Islet of Langerhans (tissue), 1 donor: ENCODE data around the gene TNFSF15.

ENCODE experiments used
- FAIRE-seq: peaks from one replicate; lab custom pipeline; 2011; peaks lifted over from hg19 to GRCh38; lab: Jason Lieb, UNC

Gene TNFSF15

DNA sequence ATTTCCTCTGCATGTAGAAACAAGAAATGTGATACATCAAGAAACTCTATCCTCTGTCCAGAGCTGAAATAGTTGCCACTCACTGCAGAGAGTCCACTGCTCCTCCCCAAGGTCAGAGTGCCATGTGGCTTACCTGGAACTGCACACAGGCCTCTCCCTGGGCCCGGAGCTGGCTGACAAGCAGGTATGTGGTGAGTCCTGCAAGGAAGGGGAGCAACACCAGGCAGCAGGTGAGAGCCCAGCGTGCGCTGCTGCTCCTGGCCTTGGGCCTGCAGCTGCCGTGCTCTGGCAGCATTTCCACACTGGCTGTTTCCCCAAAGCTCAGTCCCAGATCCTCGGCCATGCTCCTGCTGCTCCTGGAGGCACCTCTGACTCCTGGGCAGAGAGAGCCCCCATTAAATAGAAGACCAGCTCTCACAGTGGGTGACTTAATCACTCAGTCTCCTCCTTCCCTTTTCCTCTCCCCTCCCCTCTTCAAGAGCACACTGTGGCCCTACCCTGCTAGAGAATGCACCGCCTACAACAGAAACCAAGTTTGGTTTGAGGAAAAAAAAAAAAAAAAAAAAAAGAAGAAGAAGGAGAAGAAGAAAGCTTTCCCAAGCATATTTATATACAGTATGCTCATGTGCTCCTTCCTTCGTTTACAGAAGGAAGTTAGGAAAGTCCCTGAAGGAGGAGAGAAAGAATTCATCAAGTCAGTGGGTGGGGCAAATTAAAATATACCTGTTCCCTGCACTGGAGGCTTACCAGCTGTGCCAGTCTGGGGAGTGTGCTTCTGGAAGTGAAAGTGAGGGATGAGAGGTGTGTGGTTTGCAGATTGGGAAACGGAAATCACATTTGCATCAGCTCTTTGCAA lies at the start of gene TNFSF15:
TSS of gene TNFSF15 (minus strand) at position 370 of the 856 bp plus-strand sequence. CDS start at position 343, 27 bp downstream.
- FAIRE-seq: no peak

DNA sequence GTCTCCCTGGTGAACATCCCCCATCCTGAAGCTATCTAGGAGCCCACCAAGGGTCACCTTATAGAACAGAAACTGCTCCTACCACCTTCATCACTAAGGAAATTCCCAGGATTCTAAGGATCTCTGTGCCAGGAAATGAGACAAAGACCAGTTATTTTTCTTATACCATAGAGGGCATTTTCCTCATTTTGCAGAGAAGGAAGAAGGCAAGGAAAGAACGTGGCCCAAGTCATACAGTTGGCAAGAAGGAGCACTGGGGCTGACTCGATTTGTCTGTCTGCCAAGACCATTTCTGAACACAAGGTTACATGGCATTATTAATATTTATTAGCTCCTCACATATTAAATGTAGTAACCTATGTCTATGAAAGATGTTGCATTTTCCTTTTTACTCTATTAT lies 49.6 kb upstream of the TNFSF15 start:
- FAIRE-seq: no peak

GRCh38 chr9:114854736-114855355 lies 49.0 kb upstream of the TNFSF15 start:
- FAIRE-seq: no peak

- FAIRE-seq: no peak
These were observed 47.4 kb upstream of the TNFSF15 start for GRCh38 chr9:114853071-114853855.

DNA sequence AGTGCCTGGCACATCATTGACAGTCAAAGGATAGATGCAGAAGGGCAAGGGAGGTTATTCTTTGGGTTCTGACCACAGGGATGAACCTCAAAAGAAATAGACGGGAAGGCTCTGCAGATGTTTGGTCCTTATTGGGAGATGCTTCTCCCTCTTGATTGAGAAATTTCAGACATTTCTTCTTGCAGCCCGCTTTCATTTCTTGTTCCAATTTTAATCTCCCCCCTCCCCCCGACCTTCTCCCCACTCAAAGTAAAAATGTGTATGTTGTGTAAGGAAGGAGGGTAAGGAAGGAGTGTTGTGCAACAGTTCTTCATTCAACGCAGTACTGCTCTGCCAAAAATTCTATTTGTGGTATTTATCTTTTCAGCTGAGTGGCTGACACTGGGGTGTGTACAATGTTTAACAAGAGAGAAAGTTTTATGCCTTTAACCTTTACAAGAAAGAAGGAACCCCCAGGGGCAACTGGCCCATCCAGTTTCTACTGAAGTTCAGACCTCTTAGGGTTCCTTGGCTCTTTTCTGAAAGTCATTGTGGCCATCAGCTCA lies 46.3 kb upstream of the TNFSF15 start:
- FAIRE-seq: no peak

- FAIRE-seq: no peak
These were observed 45.5 kb upstream of the TNFSF15 start for GRCh38 chr9:114851306-114851705.

GRCh38 chr9:114850871-114851270 lies 45.0 kb upstream of the TNFSF15 start:
- no peak for FAIRE-seq

- no peak for FAIRE-seq
These were observed 43.6 kb upstream of the TNFSF15 start for GRCh38 chr9:114849450-114849849.

- no peak for FAIRE-seq
These were observed 41.9 kb upstream of the TNFSF15 start for GRCh38 chr9:114847492-114848417.

- FAIRE-seq: no peak
These were observed 39.5 kb upstream of the TNFSF15 start for GRCh38 chr9:114845373-114845772.

DNA sequence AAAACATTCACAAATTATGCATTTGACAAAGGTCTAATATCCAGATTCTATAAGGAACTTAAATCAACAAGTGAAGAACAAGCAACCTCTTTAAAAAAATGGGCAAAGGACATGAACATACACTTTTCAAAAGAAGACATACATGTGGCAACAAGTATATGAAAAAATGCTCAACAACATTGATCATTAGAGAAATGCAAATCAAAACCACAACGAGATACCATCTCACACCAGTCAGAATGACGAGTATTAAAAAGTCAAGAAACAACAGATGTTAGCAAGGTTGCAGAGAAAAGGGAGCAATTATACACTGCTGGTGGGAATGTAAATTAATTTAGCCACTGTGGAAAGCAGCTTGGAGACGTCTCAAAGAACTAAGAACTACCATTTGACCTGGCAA lies 38.9 kb upstream of the TNFSF15 start:
- FAIRE-seq: no peak

DNA sequence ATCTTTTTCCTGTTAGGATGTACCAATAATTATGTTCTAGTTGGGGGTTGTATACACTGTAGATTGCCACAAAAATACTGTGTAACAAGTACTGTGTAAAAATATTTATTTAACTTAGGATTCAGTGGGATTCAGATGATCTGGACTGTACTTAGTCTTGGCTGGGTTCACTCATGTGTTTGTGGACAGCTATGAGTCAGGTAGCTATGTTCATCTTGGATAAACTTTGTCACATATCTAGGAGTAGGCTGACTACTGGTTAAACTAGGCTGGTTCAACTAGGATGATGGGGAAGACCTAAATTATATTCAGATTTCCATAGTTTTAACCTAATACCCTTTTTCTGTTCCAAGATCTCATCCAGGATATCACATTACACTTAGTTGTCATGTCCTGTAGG lies 32.1 kb upstream of the TNFSF15 start:
- no peak for FAIRE-seq

DNA sequence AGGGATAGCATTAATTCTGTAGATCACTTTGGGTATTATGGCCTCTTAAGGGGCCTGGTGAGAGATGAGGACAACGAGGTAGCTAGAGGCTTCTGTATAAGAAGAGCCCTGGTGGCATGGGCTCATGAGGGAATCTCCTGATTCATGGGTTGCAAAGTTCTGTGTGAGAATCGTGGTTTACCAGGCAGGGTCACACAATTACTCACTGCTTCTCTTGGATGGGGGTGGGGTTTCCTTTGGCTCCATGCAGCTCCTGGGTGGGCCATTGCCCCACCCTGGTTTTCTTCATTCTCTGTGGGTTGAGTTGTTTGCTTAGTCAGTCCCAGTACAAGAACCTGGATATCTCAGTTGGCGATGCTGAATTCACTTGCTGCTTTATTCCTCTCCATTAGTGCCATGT lies 30.9 kb upstream of the TNFSF15 start:
- no peak for FAIRE-seq

- no peak for FAIRE-seq
These were observed 28.5 kb upstream of the TNFSF15 start for GRCh38 chr9:114834386-114834785.

DNA sequence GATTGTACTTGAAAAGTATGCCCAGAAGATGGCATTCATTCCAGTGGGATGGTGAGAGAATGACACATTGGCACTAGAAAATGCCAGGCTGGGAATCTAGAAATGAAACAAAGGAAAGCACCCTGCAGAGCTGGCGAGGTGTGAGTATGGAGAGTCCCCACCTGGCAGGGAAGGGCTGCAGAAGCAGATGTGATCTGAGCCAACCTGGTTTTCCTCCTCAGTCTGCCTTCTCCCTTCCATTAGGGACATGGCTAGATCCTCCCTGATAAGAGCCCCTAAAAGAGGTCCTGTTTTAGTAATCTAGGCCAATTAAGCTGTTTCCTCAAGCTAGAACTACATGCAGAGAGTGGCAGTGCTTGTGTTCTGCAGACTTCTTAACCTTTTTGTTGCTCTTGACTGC lies 24.7 kb upstream of the TNFSF15 start:
- no peak for FAIRE-seq

DNA sequence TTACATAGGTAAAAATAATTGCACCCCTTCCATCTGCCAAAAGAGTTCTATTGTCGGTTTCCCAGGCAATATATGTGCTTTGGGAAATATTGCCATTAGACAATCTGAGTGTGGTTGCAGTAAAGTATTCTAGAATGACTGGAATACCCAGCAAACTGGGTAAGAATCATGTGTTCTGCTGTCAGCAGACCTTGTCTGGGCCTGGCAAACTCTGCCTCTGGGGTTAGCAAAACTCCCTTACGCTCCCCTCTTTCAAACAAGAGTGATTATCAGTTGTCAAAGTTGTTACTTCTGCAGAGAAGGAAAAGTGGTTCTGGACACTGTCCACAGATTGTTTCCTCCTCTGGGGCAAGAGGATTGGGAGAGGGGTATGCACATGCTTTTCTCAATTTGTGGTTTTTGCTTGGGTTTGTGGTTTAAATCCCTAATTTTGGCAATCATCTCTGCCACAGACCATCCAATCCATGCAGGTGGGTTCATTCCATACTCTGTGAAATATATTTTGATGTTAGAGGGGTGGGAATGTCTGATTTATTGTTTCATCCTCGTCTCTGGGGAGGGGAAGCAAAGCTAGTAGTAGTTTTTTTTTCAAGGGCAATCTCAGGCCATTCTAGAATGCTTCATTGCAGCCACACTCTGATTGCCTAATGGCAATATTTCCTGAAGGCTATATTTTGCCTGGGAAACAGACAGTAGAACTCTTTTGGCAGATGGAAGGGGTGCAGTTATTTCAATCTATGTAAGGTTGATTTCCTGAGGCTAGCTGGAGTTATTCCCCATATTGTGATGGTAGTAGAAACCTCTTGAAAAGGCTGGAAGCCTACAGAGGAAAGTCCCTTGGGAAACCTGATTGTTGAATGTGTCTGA lies 24.0 kb upstream of the TNFSF15 start:
- FAIRE-seq: no peak

DNA sequence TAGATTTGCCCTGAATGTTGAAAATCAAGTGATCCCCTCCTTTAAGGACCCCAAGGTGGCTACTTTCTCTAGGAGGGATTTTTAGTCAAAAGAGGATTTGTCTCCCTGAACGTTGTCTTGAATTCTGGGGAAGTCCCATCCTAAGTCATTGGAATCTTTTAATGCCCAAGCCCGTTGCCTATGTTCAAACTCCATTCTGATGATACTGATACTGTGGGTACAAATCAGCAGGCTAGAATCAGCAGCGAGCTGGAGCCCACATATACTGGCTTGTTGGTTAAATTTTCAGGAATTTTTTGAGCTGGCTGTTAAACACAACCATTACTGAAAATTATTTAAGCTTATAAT lies 22.4 kb upstream of the TNFSF15 start:
- FAIRE-seq: no peak

- no peak for FAIRE-seq
These were observed 21.9 kb upstream of the TNFSF15 start for GRCh38 chr9:114827641-114828302.

GRCh38 chr9:114826431-114826830 lies 20.6 kb upstream of the TNFSF15 start:
- no peak for FAIRE-seq

DNA sequence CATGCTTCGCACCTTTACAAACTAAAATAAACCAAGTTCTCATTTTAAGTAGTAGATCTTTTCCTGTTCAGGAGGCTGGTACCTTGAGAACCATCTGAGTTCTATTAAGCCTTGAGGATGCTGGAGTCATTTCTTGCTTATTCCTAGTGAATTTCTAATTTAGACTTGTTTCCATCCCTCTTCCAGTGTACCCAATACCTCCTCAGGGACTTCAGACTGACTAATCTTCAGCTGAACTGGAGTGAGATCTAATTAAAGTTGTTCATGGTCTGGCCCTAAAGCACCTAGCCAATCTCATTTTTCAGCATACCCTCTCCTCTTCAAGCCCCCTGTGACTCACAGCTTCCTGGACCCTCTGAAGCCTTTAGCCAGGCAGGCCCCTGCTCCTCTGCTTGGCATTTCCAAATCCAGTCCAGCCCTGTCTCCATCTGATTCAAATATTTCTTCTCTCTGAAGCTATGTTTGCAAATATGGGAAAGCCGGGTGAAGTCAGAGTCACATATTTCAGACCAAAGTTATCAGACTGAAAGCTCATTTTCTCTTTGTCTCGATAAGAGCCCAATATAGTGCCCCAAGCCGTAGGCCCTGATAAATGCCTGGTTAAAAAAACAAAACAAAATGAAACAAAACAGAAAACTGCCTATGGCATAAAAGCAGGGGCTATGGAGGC lies 19.4 kb upstream of the TNFSF15 start:
- no peak for FAIRE-seq
